Heart right ventricle (tissue), 16 donors: ENCODE measurements around the gene SESTD1. TPM values are rescaled to one million over a fixed set of nuclear protein-coding genes. Genes with fewer than 3 reads are reported as not detected.

Experiments
- ATAC-seq, 8 donors: fragments of 200-7000 bp; cut with Tn5 transposase; one replicate each; pipeline ENCODE4 v1.9.1; 2020; ENCODE audit warnings: mild to moderate bottlenecking in 8 of 8, moderate library complexity in 8 of 8, moderate number of reproducible peaks in 1 of 8
- DNase-seq, 2 donors: peaks; one replicate each; pipeline ENCODE4 v3.0.0-alpha.2; 2020
- H3K27ac ChIP-seq, 10 donors: fragments of 200-600 bp; sonication (generic) in 2 of 10; one replicate each; pipeline versions ENCODE4 v1.5.0 to v1.8.0; 2020 to 2022; ENCODE audit warnings: mild to moderate bottlenecking in 3 of 10
- H3K27me3 ChIP-seq, 7 donors: fragments of 200-600 bp; one replicate each; pipeline ENCODE4 v1.8.0; 2021 to 2022; ENCODE audit warnings: mild to moderate bottlenecking in 2 of 7
- H3K36me3 ChIP-seq, 9 donors: fragments of 200-600 bp; sonication (generic) in 1 of 9; one replicate each; pipeline versions ENCODE4 v1.5.0 to v1.8.0; 2020 to 2022; ENCODE audit warnings: mild to moderate bottlenecking in 2 of 9
- H3K4me1 ChIP-seq, 9 donors: fragments of 200-600 bp; sonication (generic) in 1 of 9; one replicate each; pipeline versions ENCODE4 v1.5.0 to v1.8.0; 2020 to 2022; ENCODE audit warnings: mild to moderate bottlenecking in 4 of 9
- H3K4me3 ChIP-seq, 10 donors: fragments of 200-600 bp; sonication (generic) in 2 of 10; one replicate each; pipeline versions ENCODE4 v1.5.0 to v1.8.0; 2020 to 2022; ENCODE audit warnings: mild to moderate bottlenecking in 7 of 10, moderate library complexity in 2 of 10
- H3K9me3 ChIP-seq, 11 donors: fragments of 200-600 bp in 10 of 11; sonication (generic) in 2 of 11; one replicate each; pipeline versions ENCODE4 v1.5.0 to v1.8.0; 2013 to 2022; ENCODE audit warnings: mild to moderate bottlenecking in 2 of 11, control low read depth in 1 of 11, moderate library complexity in 1 of 11
- WGBS, 2 donors: extraction: QIAGEN DNeasy Blood & Tissue Kit; methylation state at CpG; one replicate each; pipeline ENCODE4 v1.1.7; 2013; ENCODE audit warnings: inconsistent platforms in 1 of 2; 5-methylcytosine and 5-hydroxymethylcytosine counted together
- intact Hi-C, 10 donors: fragments of 100-400 bp; cut with DNase I; formaldehyde crosslinking; loops; one replicate each; pipeline versions ENCODE4 v1.11.1 to v1.14.2; 2022
- polyA plus RNA-seq, 2 donors: library from polyadenylated mRNA; stranded (reverse); fragments of 200-250 nt; gene quantifications; one replicate each; pipeline ENCODE4 v1.2.3, GENCODE V29; 2013
- total RNA-seq, 10 donors: library from RNA; stranded (reverse); fragmentation: NEBNext Ultra II Directional in 3 of 10; extraction: Animal tissue kit (Norgen Biotek cat#: 25700) in 3 of 10; gene quantifications; one replicate each; pipeline versions ENCODE4 v1.2.1 to v1.2.4, GENCODE V29; 2021 to 2023
- TF ChIP-seq, protein P1 (sequence below), 9 donors: fragments of 200-600 bp; sonication (generic) in 2 of 9; IDR thresholded peaks; one replicate each; pipeline versions ENCODE4 v1.5.0 to v1.8.0; 2021 to 2022; ENCODE audit warnings: antibody characterized with exemption in 9 of 9, mild to moderate bottlenecking in 5 of 9, moderate library complexity in 1 of 9
- donor health status: Arrhythmogenic right ventricular cardiomyopathy.
- donor health status: ischemic (EF 13 %, LVEDD 7.1; RV severe dilation, severe dysfunction).
- donor health status: healthy with polysubstance abuse.
- donor health status: DM: no; HTN: yes; CAD: no.
- donor health status: DM: no; HTN: no; CAD: no.
- donor health status: ischemic (EF 25% LVEDD 6.9; RV normal size, moderate dysfunction).
- donor health status: ischemic (EF 25% LVEDD 5.7; RV mildly dilated, moderate dysfunction).
- donor health status: healthy.
- donor health status: DM: yes; HTN: yes; CAD: no.
- donor health status: Ischemic cardiomyopathy.
- donor health status: ischemic (EF 35%, LVEDD 5.7; RV mildly dilated, moderate dysfunction).
- donor health status: nonischemic (EF 11% LVEDD 7.7; RV severe dilation, severe dysfunction).
- donor health status: DM: yes; HTN: yes; CAD: no.
- donor health status: PGD.
- donor health status: ischemic (EF 29% LVEDD 5.4; RV normal size, mild dysfunction).
- donor health status: nonischemic (EF 23%, LVEDD 6.1; RV moderate dilation, normal function).

Gene SESTD1
- total and polyA plus RNA-seq, 12 donors: 6.0 to 41.7 (median 33.5) TPM

DNA sequence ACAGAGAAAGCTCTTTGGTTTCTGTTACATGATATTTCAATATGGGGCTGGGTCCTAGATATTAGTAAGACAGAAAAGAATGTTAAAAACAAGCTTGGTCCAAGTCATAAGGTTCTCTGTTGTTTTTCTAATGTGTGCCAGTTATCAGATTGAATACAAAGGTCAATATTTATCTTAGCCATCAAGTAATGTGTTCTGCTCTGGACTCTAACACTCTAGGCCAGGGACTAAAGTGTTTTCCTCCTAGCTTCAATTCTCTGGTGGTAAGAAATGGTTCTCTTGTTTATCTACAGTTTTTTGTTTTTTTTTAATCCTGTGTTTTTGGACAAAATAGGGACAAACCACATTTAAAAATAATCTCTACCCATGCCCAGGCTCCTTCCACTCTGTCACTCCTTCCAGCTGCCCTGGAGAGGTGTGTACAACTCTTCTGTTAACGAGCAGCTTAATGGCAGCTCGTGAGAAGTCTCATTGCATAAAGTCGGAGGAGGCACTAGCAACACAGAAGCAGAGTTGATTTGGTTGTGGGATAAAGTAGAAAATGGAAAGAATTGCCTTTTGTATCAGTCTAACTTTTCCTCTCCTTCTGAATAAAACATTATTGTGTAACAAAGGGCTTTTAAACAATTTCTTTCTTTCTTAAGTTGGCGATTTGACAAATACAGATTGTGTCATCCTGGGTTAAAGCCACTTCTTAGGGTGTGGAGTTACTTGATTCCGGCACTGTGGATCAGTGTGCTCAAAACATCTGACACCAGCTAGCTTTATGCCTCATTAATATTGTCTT lies 8.0 kb upstream of the SESTD1 start:
- Histone ChIP-seq H3K27me3 (no peaks in the 10 kb centered on the region), H3K4me1 (peaks cover 0 to 21% (median 0%) of the 10 kb centered on the region in 9 donors), H3K9me3 (no peaks in the 10 kb centered on the region), H3K36me3 (no peaks in the 10 kb centered on the region), H3K4me3 (no peak overlapping the region), H3K27ac (peak overlapping the region; percentile 19 to 71 (median 53))
- WGBS, 2 donors: 66 to 70% methylated on average over 5 of the region's 5 CpGs
- ATAC-seq (peak; percentile 57 to 85 (median 68)), DNase-seq (no peak)
- TF ChIP-seq, protein P1, sequence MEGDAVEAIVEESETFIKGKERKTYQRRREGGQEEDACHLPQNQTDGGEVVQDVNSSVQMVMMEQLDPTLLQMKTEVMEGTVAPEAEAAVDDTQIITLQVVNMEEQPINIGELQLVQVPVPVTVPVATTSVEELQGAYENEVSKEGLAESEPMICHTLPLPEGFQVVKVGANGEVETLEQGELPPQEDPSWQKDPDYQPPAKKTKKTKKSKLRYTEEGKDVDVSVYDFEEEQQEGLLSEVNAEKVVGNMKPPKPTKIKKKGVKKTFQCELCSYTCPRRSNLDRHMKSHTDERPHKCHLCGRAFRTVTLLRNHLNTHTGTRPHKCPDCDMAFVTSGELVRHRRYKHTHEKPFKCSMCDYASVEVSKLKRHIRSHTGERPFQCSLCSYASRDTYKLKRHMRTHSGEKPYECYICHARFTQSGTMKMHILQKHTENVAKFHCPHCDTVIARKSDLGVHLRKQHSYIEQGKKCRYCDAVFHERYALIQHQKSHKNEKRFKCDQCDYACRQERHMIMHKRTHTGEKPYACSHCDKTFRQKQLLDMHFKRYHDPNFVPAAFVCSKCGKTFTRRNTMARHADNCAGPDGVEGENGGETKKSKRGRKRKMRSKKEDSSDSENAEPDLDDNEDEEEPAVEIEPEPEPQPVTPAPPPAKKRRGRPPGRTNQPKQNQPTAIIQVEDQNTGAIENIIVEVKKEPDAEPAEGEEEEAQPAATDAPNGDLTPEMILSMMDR (IDR thresholded peaks at IDR 0.05): no peak
- intact Hi-C loops: no loop called here

DNA sequence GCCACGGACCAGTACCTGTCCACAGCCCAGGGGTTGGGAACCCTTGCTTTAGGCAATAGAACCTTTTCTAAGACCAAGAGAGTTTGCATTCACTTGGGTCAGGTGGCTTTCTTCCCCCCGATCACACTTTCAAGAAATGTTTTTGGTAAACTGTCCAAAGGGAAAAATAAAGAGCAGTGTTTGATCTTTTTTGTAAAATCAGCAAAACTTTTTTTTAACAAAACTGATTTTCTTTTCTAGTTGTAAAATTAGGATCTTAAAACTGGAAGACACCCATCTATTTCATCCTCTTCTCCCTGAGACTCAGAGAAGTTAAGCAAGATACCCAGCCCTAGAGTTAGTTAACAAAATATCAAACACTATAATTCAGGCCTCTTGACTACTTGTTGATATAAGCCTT lies 6.1 kb upstream of the SESTD1 start:
- no peak for ATAC-seq
- WGBS, 2 donors: 91 to 92% methylated on average over 2 of the region's 2 CpGs

DNA sequence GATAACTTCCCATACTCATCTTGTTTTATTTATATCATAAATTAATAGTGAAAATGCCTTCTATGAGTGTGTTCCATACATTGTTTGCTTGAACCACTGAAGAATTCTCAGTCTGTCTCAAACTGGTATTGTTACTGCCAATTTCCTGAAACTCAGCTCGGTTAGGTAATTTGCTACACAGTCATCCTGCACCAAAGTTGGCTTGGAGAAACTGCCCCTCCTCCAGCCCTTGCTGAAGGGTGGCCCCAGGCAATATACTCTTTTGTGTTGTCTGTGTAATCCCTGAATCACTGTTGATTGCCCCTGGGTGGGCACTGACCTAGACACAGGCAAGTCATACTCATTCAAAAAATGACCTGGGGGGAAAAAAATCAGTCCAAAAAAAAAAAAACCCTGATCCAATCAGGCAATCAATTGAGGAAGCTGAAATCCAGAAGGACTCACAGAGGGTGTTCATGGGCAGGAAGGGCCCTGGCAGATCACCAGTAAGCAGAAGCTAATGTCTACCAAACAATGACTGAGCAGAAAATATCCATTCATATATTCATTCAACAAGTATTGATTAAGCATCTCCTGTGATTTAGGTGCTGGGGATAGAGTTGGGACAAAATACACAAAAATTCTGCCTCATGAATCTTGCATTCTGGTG lies 3.8 kb upstream of the SESTD1 start:
- DNase-seq: no peak
- Histone ChIP-seq H3K36me3 (no peaks in the 10 kb centered on the region), H3K9me3 (no peaks in the 10 kb centered on the region), H3K27ac (peak overlapping the region in 1 of 10 donors; percentile 64), H3K4me3 (no peak overlapping the region), H3K27me3 (no peaks in the 10 kb centered on the region), H3K4me1 (peaks cover 0 to 25% (median 2%) of the 10 kb centered on the region in 9 donors)
- ATAC-seq: no peak
- WGBS, 2 donors: 53 to 56% methylated on average over 1 of the region's 1 CpG
- TF ChIP-seq, protein P1 (IDR thresholded peaks at IDR 0.05): no peak
- intact Hi-C loops: loop anchor here in 1 of 10 donors (10.0 kb wide), 1 partner anchor 54 kb away; no protein-coding TSS in a partner anchor

More for the DNA sequence above, 6.1 kb upstream of the SESTD1 start:
- intact Hi-C loops: no loop called here
- Histone ChIP-seq H3K27me3 (no peaks in the 10 kb centered on the region), H3K4me1 (peaks cover 0 to 24% (median 0%) of the 10 kb centered on the region in 9 donors), H3K9me3 (no peaks in the 10 kb centered on the region), H3K27ac (no peak overlapping the region), H3K36me3 (no peaks in the 10 kb centered on the region), H3K4me3 (no peak overlapping the region)
- TF ChIP-seq, protein P1 (IDR thresholded peaks at IDR 0.05): no peak
- DNase-seq: no peak

DNA sequence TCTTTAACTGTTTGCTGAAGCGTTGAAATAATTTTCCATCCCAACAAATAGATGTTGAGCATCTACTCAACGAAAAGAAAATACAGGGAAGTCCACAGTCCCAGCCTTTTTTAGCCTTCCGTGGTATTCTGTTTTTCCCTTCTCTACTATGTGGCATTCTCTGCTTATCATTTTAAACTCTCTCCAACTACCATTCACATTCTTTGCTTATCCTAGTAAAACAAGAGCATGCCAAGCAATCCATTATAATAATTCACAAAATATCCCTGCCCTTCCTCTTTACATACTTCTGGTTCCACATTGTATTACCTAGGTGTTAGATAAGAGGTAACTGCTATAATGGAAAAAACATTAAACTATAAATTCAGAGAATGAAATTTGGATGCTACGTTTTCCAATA lies 1.6 kb upstream of the SESTD1 start:
- TF ChIP-seq, protein P1 (IDR thresholded peaks at IDR 0.05): no peak
- peaks cover 0 to 41% (median 15%) of the 10 kb centered on the region in 9 donors for H3K4me1 ChIP-seq
- 67 to 74% methylated on average over 4 of the region's 4 CpGs for WGBS, 2 donors
- no peak overlapping the region for H3K4me3 ChIP-seq
- H3K27me3 ChIP-seq: no peaks in the 10 kb centered on the region
- intact Hi-C loops: loop anchor here in 1 of 10 donors (10.0 kb wide), 1 partner anchor 51 kb away; no protein-coding TSS in a partner anchor
- ATAC-seq: no peak
- H3K36me3 ChIP-seq: no peaks in the 10 kb centered on the region
- H3K27ac ChIP-seq: peak overlapping the region in 3 of 10 donors; percentile 82 to 94 (median 89)
- H3K9me3 ChIP-seq: no peaks in the 10 kb centered on the region
- no peak for DNase-seq
